H1 (cell line): Measurements from ENCODE around the gene RTN4RL1.

Experiments used
- BCL11A ChIP-seq, 2 experiments: IDR thresholded peaks; one replicate each; pipeline ENCODE4 v1.6.1; 2011; ENCODE audit warnings: low read depth in 2 of 2, low read length in 2 of 2, mild to moderate bottlenecking in 2 of 2
- CBX8 ChIP-seq: fragments of 300-800, 300-1000 bp; sonication (generic); IDR thresholded peaks from 2 replicates; pipeline ENCODE4 v1.7.1; 2016; ENCODE audit warnings: low read depth, low read length, borderline replicate concordance
- CEBPB ChIP-seq: IDR thresholded peaks from 2 replicates; pipeline ENCODE4 v1.6.1; 2012; ENCODE audit warnings: low read depth, low read length
- CREB1 ChIP-seq: IDR thresholded peaks from 2 replicates; pipeline ENCODE4 v1.6.1; 2012; ENCODE audit warnings: inconsistent platforms
- CTCF ChIP-seq, 3 experiments: IDR thresholded peaks; 1 replicate in 2 of 3; 2 replicates in 1 of 3; pipeline versions ENCODE4 v1.5.1 to v1.6.1; 2011; ENCODE audit warnings: low read length in 3 of 3, mild to moderate bottlenecking in 3 of 3, inconsistent platforms in 2 of 3, low read depth in 1 of 3, moderate library complexity in 1 of 3; ENCODE audit not compliant: insufficient read depth in 1 of 3; ENCODE audit errors: control extremely low read depth in 1 of 3
- FOSL1 ChIP-seq: IDR thresholded peaks from 2 replicates; pipeline ENCODE4 v1.6.1; 2011; ENCODE audit warnings: mild to moderate bottlenecking, low read depth, low read length, moderate library complexity; ENCODE audit not compliant: insufficient read depth
- HDAC6 ChIP-seq: IDR thresholded peaks from one replicate; pipeline ENCODE4 v1.7.1; 2012; ENCODE audit warnings: low read depth, mild to moderate bottlenecking, inconsistent platforms, low read length, moderate library complexity
- KDM1A ChIP-seq: fragments of 200-600, 300-600 bp; sonication (generic); IDR thresholded peaks from 2 replicates; pipeline ENCODE4 v1.7.1; 2016; ENCODE audit warnings: mild to moderate bottlenecking, low read length, borderline replicate concordance
- NANOG ChIP-seq: IDR thresholded peaks from 2 replicates; pipeline ENCODE4 v1.6.1; 2011; ENCODE audit warnings: low read length, low read depth, mild to moderate bottlenecking, inconsistent platforms; ENCODE audit not compliant: insufficient read depth, poor library complexity, severe bottlenecking
- POLR2A ChIP-seq, 2 experiments: IDR thresholded peaks; 1 replicate in 1 of 2; 2 replicates in 1 of 2; pipeline ENCODE4 v1.6.1; 2011; ENCODE audit warnings: low read depth in 2 of 2, low read length in 2 of 2, mild to moderate bottlenecking in 2 of 2; ENCODE audit errors: control extremely low read depth in 1 of 2
- POLR2AphosphoS5 ChIP-seq: IDR thresholded peaks from 2 replicates; pipeline ENCODE4 v1.6.1; 2011; ENCODE audit warnings: low read depth, low read length
- RFX5 ChIP-seq: IDR thresholded peaks from 2 replicates; pipeline ENCODE4 v1.6.1; 2011; ENCODE audit warnings: low read depth, low read length, improper control_type of control experiment, borderline replicate concordance
- RXRA ChIP-seq: IDR thresholded peaks from 2 replicates; pipeline ENCODE4 v1.6.1; 2011; ENCODE audit warnings: low read depth, mild to moderate bottlenecking, low read length, moderate library complexity; ENCODE audit not compliant: insufficient read depth
- SIN3A ChIP-seq, 2 experiments: IDR thresholded peaks in 1 of 2; conservative IDR thresholded peaks in 1 of 2; 2 replicates each; pipeline ENCODE4 v1.6.1; 2011 to 2012; ENCODE audit warnings: low read length in 2 of 2, improper control_type of control experiment in 1 of 2, low read depth in 1 of 2, mild to moderate bottlenecking in 1 of 2

- TF ChIP-seq CTCF (IDR thresholded peaks at IDR 0.05; ENCODE audit: control extremely low read depth in 1 of 3, insufficient read depth in 1 of 3, low read depth in 1 of 3, low read length in 3 of 3): no peak
- no peak for TF ChIP-seq SIN3A (conservative IDR thresholded peaks at IDR 0.05 in 1 of 2, IDR thresholded peaks at IDR 0.05 in 1 of 2; ENCODE audit: low read depth in 1 of 2, low read length in 2 of 2)
- TF ChIP-seq BCL11A (IDR thresholded peaks at IDR 0.05; ENCODE audit: low read depth in 2 of 2, low read length in 2 of 2): no peak
- peak; percentile 35; the same call in 1 of the 2 replicates for TF ChIP-seq RFX5
- no peak for TF ChIP-seq CREB1
- no peak for TF ChIP-seq CEBPB
- no peak for TF ChIP-seq POLR2A (IDR thresholded peaks at IDR 0.05; ENCODE audit: control extremely low read depth in 1 of 2, low read depth in 2 of 2, low read length in 2 of 2)
- TF ChIP-seq CBX8: no peak
- TF ChIP-seq POLR2AphosphoS5: no peak
- TF ChIP-seq KDM1A: no peak
- no peak for TF ChIP-seq HDAC6
- TF ChIP-seq FOSL1: no peak
- TF ChIP-seq NANOG: no peak
- TF ChIP-seq RXRA: no peak
These were observed 47.3 kb downstream of the RTN4RL1 start for GRCh38 chr17:1977583-1978395.
